Neural progenitor cell (in vitro differentiated cells): ENCODE results near the gene COMMD1. TPM values are rescaled to one million over a fixed set of nuclear protein-coding genes. Genes with fewer than 3 reads are reported as not detected.

Source experiments
- DNase-seq: peaks from one replicate; pipeline ENCODE4 v3.0.0-alpha.2; 2016; ENCODE audit warnings: low spot score
- H2AFZ ChIP-seq: fragments of 200-600 bp; sonication (generic); replicated peaks from 2 replicates; pipeline ENCODE4 v1.6.1; 2016; ENCODE audit warnings: antibody characterized with exemption
- H3F3A ChIP-seq: fragments of 200-600 bp; sonication (generic); 2 replicates; pipeline ENCODE4 v1.6.1; 2016; ENCODE audit warnings: antibody characterized with exemption, low read depth
- H3K27ac ChIP-seq: fragments of 200-600 bp; sonication (generic); 2 replicates; pipeline ENCODE4 v1.5.1; 2016; ENCODE audit warnings: mild to moderate bottlenecking
- H3K27me3 ChIP-seq: fragments of 200-600 bp; sonication (generic); 2 replicates; pipeline ENCODE4 v1.6.1; 2016; ENCODE audit warnings: mild to moderate bottlenecking, moderate library complexity
- H3K36me3 ChIP-seq: fragments of 200-600 bp; sonication (generic); 2 replicates; pipeline ENCODE4 v1.5.1; 2016
- H3K4me1 ChIP-seq: fragments of 200-600 bp; sonication (generic); 2 replicates; pipeline ENCODE4 v1.6.1; 2016; ENCODE audit warnings: mixed run types
- H3K4me2 ChIP-seq: fragments of 200-600 bp; sonication (generic); 2 replicates; pipeline ENCODE4 v1.6.1; 2016
- H3K4me3 ChIP-seq: fragments of 200-600 bp; sonication (generic); 2 replicates; pipeline ENCODE4 v1.5.1; 2016
- H3K79me2 ChIP-seq: fragments of 200-600 bp; sonication (generic); 2 replicates; pipeline ENCODE4 v1.6.1; 2016; ENCODE audit warnings: low read depth
- H3K9ac ChIP-seq: fragments of 200-600 bp; sonication (generic); 2 replicates; pipeline ENCODE4 v1.6.1; 2016
- H3K9me3 ChIP-seq: fragments of 200-600 bp; sonication (generic); 2 replicates; pipeline ENCODE4 v1.5.1; 2016; ENCODE audit warnings: low read depth
- H4K20me1 ChIP-seq: fragments of 200-600 bp; sonication (generic); 2 replicates; pipeline ENCODE4 v1.6.1; 2016; ENCODE audit warnings: low read depth
- H3K27ac Mint-ChIP-seq: 3 replicates; pipeline ENCODE4 v1.8.0; 2021; ENCODE audit warnings: mixed read lengths
- H3K27me3 Mint-ChIP-seq: 2 replicates; pipeline ENCODE4 v1.8.0; 2022; ENCODE audit warnings: low read depth, mild to moderate bottlenecking, inconsistent platforms, moderate library complexity, mixed read lengths; ENCODE audit not compliant: insufficient read depth
- H3K36me3 Mint-ChIP-seq: 3 replicates; pipeline ENCODE4 v1.8.0; 2021; ENCODE audit warnings: mixed read lengths
- H3K4me1 Mint-ChIP-seq: 3 replicates; pipeline ENCODE4 v1.8.0; 2021; ENCODE audit warnings: mixed read lengths
- H3K4me3 Mint-ChIP-seq: 3 replicates; pipeline ENCODE4 v1.8.0; 2021; ENCODE audit warnings: mild to moderate bottlenecking, moderate library complexity, mixed read lengths
- H3K9me3 Mint-ChIP-seq: 3 replicates; pipeline ENCODE4 v1.8.0; 2020; ENCODE audit warnings: mixed read lengths
- EZH2 ChIP-seq: fragments of 200-600 bp; sonication (generic); IDR thresholded peaks from 2 replicates; pipeline ENCODE4 v1.6.1; 2017; ENCODE audit warnings: antibody characterized with exemption, mild to moderate bottlenecking, moderate library complexity
- EZH2phosphoT487 ChIP-seq: fragments of 200-600 bp; sonication (generic); IDR thresholded peaks from 2 replicates; pipeline ENCODE4 v1.6.1; 2017; ENCODE audit warnings: antibody characterized with exemption
- total RNA-seq: library from RNA; depleted of rRNA; stranded (reverse); fragments of >200 nt; gene quantifications from 2 replicates; pipeline ENCODE4 v1.2.3, GENCODE V29; 2015; ENCODE audit warnings: low replicate concordance
- TF ChIP-seq, protein P1 (sequence below): fragments of 200-600 bp; sonication (generic); IDR thresholded peaks from 2 replicates; pipeline ENCODE4 v1.5.1; 2017; ENCODE audit warnings: antibody characterized with exemption, mild to moderate bottlenecking

The COMMD1 gene
- total RNA-seq, 1 donor from 2014 or later: 26.7 TPM

DNA sequence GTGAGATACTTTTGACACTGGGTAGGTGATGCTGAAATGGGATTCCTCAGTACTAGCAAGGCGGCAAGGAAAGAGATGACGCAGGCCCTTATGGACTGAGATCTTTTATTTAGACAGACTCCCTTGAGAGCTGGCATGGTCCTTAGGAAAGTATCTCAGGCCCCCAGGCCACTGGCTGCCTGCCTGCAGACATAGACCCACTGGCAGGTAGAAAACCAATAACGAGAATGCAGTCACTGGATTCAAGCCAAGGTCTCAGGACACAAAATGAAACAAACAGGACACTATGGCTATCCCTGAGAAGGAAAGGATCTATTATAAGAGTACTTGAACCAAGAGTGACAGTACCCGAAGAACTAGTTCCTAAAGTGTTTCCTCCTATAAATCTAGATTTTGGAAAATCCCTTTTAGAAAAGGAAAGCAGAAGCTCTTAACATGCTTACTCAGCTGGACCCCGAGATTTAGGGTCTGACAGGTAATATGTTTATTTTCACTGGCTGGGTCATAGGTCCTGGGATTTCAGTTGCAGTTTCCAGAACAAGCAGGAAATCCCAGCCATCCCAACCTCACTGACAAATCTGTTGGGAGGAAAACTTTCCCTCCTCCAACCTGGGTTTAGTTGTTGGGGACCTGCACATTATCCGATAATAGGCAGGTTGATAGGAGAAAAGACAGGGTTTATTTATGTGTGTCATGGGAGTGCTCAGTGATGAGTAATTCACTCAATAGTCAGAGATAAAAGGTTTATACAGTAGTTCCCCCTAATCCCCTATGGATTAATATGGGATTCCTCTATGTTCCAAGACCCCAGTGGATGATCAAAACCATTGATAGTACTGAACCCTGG is 44.5 kb downstream of the COMMD1 start:
- no peak for DNase-seq
- Histone ChIP-seq H2AFZ (no peak overlapping the region), H3K4me2 (no peak overlapping the region), H3K27me3 (no peaks in the 10 kb centered on the region), H3K9me3 (no peaks in the 10 kb centered on the region), H4K20me1 (no peaks in the 10 kb centered on the region), H3K27ac (no peak overlapping the region), H3F3A (no peaks in the 10 kb centered on the region), H3K9ac (no peak overlapping the region), H3K4me3 (no peak overlapping the region), H3K4me1 (peaks cover 5% of the 10 kb centered on the region), H3K36me3 (no peaks in the 10 kb centered on the region), H3K79me2 (no peaks in the 10 kb centered on the region)
- Mint-ChIP-seq H3K27ac (no peak overlapping the region), H3K9me3 (peaks cover 11% of the 10 kb centered on the region), H3K4me1 (no peaks in the 10 kb centered on the region), H3K4me3 (no peak overlapping the region), H3K27me3 (no peaks in the 10 kb centered on the region), H3K36me3 (peaks cover 6% of the 10 kb centered on the region)
- no peak for TF ChIP-seq EZH2phosphoT487
- no peak for TF ChIP-seq EZH2

GRCh38 chr2:61950571-61951315 is 45.3 kb downstream of the COMMD1 start:
- TF ChIP-seq, protein P1, sequence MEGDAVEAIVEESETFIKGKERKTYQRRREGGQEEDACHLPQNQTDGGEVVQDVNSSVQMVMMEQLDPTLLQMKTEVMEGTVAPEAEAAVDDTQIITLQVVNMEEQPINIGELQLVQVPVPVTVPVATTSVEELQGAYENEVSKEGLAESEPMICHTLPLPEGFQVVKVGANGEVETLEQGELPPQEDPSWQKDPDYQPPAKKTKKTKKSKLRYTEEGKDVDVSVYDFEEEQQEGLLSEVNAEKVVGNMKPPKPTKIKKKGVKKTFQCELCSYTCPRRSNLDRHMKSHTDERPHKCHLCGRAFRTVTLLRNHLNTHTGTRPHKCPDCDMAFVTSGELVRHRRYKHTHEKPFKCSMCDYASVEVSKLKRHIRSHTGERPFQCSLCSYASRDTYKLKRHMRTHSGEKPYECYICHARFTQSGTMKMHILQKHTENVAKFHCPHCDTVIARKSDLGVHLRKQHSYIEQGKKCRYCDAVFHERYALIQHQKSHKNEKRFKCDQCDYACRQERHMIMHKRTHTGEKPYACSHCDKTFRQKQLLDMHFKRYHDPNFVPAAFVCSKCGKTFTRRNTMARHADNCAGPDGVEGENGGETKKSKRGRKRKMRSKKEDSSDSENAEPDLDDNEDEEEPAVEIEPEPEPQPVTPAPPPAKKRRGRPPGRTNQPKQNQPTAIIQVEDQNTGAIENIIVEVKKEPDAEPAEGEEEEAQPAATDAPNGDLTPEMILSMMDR: no peak
- TF ChIP-seq EZH2phosphoT487 (no peak), EZH2 (no peak)
- no peak overlapping the region for H3K4me2 ChIP-seq

DNA sequence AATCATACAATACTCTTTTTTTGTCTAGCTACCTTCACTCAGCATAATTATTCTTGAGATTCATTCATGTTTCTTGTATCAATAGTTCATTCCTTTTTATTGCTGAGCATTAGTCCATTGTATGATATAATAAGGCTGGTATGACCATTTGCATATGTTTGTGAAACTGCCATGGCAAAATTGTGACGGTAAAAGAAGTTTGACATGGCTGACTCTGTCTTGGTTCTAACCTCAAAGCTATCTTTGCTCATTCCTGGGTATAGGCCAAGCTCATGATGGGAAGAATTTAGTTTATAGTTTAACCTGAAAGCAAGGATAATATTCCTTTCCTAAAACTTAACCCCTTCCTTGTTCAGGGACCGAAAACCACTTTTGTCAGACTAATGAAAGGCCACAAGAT is 46.4 kb downstream of the COMMD1 start:
- Histone ChIP-seq H3K36me3 (no peaks in the 10 kb centered on the region), H3K9me3 (no peaks in the 10 kb centered on the region), H3K4me2 (no peak overlapping the region), H4K20me1 (no peaks in the 10 kb centered on the region), H3K4me3 (no peak overlapping the region), H2AFZ (no peak overlapping the region), H3K27me3 (no peaks in the 10 kb centered on the region), H3K27ac (no peak overlapping the region), H3K4me1 (no peaks in the 10 kb centered on the region), H3K9ac (no peak overlapping the region), H3K79me2 (no peaks in the 10 kb centered on the region), H3F3A (no peaks in the 10 kb centered on the region)
- Mint-ChIP-seq H3K4me3 (no peak overlapping the region), H3K27me3 (peaks cover 2% of the 10 kb centered on the region), H3K27ac (no peak overlapping the region), H3K4me1 (no peaks in the 10 kb centered on the region), H3K36me3 (peaks cover 6% of the 10 kb centered on the region), H3K9me3 (peaks cover 11% of the 10 kb centered on the region)
- TF ChIP-seq, protein P1: no peak
- TF ChIP-seq EZH2: no peak
- DNase-seq: no peak

More at GRCh38 chr2:61950571-61951315, 45.3 kb downstream of the COMMD1 start:
- Mint-ChIP-seq H3K27me3 (no peaks in the 10 kb centered on the region), H3K36me3 (peaks cover 6% of the 10 kb centered on the region), H3K4me1 (no peaks in the 10 kb centered on the region), H3K27ac (no peak overlapping the region), H3K4me3 (no peak overlapping the region), H3K9me3 (peaks cover 11% of the 10 kb centered on the region)
- H3K9me3 ChIP-seq: no peaks in the 10 kb centered on the region
- no peak overlapping the region for H3K27ac ChIP-seq
- H3K36me3 ChIP-seq: no peaks in the 10 kb centered on the region
- H3K79me2 ChIP-seq: no peaks in the 10 kb centered on the region
- no peaks in the 10 kb centered on the region for H3K4me1 ChIP-seq
- H3K27me3 ChIP-seq: no peaks in the 10 kb centered on the region
- no peaks in the 10 kb centered on the region for H4K20me1 ChIP-seq
- DNase-seq: no peak
- no peak overlapping the region for H2AFZ ChIP-seq
- no peaks in the 10 kb centered on the region for H3F3A ChIP-seq
- H3K4me3 ChIP-seq: no peak overlapping the region
- no peak overlapping the region for H3K9ac ChIP-seq
